Fibroblast of skin of abdomen (primary cell): ENCODE data around the gene SLC37A1.

Source experiments
- DNase-seq: peaks from one replicate; pipeline ENCODE4 v3.0.0-alpha.2; 2013

Gene SLC37A1

GRCh38 chr21:42564561-42564971 lies 50.9 kb downstream of the SLC37A1 start:
- DNase-seq = no peak

- DNase-seq = no peak
Measured at GRCh38 chr21:42565206-42565810, 51.7 kb downstream of the SLC37A1 start.

DNA sequence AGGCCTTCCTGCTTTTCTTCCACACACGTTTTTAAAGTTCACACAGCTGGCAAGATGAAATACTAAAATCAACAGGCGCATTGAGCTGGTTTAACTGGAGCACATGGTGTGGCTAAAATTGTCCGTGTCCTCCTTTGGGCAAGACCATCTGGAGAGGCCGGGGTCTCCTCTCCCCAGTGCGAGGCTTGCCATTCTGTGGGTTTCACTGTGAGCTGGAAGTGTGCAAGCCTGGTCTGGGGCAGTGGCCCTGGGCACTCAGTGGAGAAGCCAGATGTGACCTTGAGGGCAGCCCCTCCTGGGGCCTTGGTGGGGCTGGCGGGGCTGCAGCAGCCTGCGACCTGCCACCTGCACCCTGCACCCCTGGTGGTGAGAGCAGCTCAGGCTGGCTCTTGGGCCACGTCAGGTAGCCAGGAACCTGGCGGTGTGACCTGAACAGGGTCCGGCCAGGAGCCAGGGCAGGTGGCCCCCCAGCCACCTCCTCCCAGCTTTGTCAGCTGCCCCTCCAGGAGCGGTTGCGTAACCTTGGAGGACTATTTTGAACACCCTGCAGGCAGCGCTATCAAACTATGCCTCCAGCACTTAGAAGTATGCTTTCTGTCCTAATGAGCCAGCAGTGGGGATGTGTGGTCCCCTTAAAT lies 52.4 kb downstream of the SLC37A1 start:
- DNase-seq = no peak

DNA sequence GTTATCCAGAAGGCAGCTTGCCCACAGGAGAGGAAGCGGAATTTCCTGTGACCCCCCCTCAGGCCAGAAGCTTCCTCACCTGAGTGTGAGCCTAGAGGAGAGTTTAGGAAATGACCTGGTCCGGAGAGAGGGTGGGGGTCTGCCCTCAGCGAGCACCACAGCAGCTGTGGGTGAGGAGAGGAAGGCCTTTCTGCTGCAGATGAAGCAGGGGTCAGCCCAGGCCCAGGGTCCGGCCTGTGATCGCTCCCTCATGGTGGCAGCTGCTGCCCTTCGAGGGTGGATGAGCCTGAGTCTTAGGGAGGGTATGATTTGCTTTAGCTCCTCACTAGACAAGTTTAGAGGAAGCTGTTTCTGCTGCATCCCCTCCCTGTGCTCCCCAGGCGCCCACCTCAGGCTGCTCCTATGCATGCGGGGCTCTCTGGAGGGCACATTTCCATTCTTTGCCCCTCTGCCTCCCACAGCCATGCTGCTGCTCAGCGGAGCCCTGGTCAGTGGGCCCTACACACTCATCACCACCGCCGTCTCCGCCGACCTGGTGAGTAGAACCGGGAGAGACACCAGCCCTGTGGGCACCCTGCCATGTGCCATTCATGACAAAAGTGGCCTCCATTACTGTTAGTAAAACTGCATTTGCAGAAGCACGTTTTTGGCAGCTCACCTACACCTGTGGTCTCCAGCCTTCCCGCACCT lies 53.0 kb downstream of the SLC37A1 start:
- DNase-seq = no peak

GRCh38 chr21:42567214-42567555 lies 53.5 kb downstream of the SLC37A1 start:
- DNase-seq = no peak

GRCh38 chr21:42567861-42568260 lies 54.2 kb downstream of the SLC37A1 start:
- no peak for DNase-seq

GRCh38 chr21:42568376-42568775 lies 54.7 kb downstream of the SLC37A1 start:
- no peak for DNase-seq

- no peak for DNase-seq
Measured at GRCh38 chr21:42568866-42569731, 55.4 kb downstream of the SLC37A1 start.

DNA sequence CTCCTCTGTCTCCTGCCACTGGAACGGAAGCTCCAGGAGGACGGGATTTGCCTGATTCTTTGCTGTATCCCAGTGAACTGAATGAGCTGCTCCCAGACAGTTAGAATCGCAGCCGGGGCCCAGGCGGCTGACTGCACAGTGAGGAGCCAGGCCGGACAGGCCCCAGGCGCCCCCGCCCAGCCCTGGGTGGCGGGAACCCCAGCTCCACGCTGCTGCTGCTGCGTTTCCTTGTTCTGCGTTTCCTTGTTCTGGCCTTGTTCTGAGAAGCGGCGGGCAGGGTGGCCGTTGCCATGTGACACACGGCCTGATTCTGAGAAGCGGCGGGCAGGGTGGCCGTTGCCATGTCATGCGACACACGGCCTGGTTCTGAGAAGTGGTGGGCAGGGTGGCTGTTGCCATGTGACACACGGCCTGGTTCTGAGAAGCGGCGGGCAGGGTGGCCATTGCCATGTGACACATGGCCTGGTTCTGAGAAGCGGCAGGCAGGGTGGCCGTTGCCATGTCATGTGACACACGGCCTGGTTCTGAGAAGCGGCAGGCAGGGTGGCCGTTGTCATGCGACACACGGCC lies 56.2 kb downstream of the SLC37A1 start:
- DNase-seq = no peak

GRCh38 chr21:42570362-42570761 lies 56.7 kb downstream of the SLC37A1 start:
- DNase-seq = no peak

- DNase-seq = no peak
Measured at GRCh38 chr21:42570841-42571387, 57.3 kb downstream of the SLC37A1 start.

DNA sequence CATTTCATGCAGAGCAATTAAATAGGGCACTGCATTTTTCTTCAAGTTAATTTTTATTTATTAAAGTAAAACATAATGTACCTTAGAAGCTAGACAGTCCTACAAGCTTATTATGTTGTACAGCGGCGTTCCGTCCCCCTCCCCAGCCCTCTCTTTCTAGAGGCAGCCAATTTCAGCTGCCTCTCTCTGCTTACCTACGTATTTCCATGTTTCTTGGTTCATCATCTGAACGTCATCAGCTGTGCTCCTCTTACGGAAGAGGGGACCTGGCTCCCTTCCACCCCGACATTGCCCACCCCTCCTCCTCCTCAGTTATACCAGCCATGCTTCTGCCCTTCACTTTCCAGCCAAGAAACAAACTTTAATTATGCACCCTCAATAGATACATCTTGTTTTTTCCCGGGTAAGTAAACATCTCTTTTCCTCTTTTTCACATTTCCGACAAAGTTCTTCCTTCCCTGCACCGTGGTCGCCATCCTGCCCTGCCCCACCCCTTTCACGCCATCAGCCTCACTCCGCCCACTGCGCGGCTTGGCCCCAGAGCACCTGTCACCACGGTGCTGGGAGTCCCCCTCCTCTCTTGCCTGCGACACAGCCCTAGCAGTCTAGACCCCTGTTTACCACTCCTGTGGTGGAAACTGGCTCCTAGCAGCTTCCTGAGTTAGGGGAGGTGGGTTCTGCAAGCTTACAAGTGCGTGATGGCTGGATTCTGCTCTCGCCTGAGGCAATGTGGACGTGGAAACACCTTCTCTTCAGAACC lies 57.9 kb downstream of the SLC37A1 start:
- DNase-seq = no peak

DNA sequence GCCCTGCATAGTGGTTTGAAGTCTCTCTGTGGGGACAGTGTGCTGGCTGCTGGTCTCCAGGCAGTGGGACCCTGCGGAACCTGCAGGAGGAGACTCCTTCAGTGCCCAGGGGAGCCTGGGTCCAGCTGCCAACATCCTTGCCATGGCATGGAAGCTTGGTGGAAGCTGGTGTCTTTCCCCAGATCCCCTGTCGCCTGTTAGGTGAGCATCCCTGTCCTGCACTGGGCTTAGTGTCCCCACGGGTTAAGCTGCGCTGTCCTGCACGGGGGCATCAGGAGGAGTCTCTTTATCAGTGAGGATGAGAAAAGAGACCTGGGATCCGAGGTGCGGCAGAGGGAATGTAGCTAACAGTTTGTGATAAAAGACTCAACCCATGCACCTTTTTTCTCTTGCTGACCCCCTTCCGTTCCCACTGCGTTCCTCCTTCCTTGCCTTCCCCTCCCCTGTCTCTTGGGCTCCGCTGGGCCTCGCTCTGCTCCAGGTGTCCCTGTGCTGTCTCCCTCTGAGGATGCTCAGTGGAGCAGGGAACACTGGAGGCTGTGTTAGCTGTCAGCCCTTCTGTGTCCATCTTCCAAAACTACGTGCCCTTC lies 59.3 kb downstream of the SLC37A1 start:
- DNase-seq = no peak

GRCh38 chr21:42574234-42575027 lies 60.8 kb downstream of the SLC37A1 start:
- peak; percentile 8 for DNase-seq

- no peak for DNase-seq
Measured at GRCh38 chr21:42575111-42575510, 61.5 kb downstream of the SLC37A1 start.

- no peak for DNase-seq
Measured at GRCh38 chr21:42576639-42577038, 63.0 kb downstream of the SLC37A1 start.

GRCh38 chr21:42578034-42578433 lies 64.4 kb downstream of the SLC37A1 start:
- no peak for DNase-seq

- DNase-seq = no peak
Measured at GRCh38 chr21:42578761-42579415, 65.2 kb downstream of the SLC37A1 start.

DNA sequence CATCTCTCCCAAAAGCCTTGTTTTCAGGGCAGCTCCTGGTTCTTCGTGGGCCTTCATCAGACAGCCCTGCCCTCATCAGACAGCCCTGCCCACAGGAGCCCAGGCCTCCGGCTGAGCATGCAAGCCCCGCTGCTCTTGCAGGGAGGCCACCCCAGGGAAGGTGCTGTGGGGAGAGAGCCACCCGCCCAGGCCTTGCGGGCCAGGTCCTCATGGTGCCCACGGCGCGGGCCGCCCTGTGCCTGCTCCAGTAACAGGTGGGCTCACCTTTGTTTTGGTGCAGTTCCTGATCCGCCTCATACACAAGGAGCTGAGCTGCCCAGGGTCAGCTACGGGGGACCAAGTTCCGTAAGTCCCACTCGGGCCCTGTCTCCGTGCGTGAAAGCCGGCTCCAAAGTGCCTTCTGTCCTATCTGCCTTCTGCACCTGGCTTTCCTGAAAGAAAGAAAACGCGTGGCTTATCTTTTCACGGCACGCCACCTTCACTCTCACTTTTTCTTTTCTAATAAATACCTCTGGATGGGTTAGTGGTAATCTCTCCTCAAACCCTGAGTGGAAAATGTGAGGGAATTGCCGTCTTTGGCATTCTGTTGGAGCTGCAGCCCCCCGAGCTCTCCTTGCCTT lies 65.9 kb downstream of the SLC37A1 start:
- no peak for DNase-seq
